Hematopoietic multipotent progenitor cell treated with erythropoietin and hydrocortisone succinate and interleukin-3 and kit ligand, for 8 days (in vitro differentiated cells): ENCODE results near the gene TFB1M.
"Not testable (repeated sequence)": the region's sequence is repeated elsewhere in the genome, so short reads cannot be mapped to it uniquely, and the experiment has no call there.

Experiments used
- DNase-seq: peaks from one replicate; pipeline ENCODE4 v3.0.0-alpha.2; 2015

TFB1M gene

DNA sequence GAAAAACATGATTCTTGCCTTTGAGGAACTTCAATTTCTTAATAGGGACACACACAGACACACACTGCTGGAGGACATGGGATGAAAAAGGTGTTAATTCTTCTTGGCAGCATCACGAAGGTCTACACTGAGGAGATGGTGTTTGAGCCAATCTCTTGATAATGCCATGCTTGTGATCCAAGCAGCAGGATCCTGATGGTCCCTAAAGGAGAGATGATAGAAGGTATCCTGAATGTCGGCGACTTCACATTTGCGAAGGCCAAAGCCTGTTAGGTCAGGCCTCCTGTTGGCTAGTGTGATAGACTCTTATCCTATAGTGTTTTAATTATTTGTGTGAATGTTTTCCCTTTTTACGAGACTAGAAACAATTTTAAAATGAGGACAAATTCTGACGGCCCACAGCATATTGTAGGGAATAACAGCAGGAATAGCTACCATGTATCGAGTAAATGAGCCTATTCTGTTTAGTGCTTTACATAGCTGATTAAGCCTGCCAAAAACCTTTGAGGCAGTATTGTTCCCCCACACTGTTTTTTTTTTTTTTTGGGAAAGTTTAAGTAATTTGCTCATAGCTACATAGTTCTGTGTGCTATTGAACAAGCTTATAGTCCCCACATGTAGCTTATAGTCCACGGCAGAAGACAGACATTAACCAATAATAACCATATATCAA, 15.3 kb upstream of the TFB1M start:
- no peak for DNase-seq

DNA sequence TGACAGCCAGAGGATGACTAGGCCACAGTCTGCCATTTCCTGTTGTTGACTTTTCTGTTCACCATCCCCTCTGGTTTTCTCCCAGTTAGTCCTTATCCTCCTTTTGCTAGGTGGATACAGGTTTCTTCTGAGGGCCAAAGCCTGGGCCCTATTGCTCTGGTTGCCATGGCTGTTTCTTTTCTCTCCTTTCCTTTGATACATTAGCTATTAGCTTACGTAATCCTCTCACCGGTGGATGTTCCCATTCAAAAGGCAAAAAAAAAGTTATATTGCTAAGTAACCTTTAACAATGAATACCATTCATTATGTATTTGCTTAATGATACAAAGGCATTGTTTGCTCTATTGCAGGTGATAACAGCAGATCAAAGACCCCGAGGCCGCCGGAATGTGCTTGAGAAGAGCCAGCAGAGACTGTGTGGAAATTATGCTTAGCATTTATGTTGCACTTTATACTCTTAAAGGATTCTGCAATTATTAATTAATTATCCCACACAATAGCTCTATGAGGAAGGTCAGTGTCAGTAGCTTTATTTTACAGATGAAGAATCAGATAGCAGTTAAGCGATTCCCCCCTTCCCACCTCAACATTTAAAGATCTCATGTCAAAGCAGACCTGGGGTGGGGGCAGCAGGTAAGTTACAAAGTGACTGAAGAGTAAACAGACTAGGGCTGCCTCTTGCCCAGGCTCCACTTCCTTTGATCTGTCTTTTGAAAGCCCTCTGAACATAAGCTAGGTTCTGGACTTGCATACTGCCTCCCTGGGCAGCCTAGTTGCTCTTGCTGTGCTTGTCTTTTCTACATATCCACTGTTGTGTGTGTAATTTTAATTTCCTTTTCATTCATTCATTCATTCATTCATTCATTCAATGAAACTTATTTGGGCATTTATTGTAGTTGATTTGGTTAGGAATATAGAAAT, 14.5 kb upstream of the TFB1M start:
- DNase-seq = no peak

DNA sequence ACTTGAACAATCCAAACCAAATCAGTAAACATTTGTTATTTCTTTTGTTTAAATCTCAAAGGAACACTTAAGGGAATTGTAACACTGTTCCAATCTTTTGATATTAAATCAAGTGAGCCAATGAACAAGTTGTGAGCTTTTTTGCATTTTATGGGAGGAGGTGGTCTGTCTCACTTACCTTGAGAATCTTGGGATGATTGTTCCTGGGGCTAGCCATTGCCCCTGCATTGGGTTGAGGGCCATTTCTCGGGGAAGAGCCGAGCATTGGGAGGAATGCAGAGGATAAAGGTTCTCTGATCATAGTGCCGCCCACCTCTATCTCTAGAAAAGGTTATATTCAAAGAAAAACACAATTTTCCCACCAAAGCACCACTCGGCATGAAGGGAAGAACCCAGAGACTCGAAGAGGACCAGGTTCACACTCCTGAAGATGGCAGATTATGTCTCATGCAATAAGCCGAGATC, 13.8 kb upstream of the TFB1M start:
- no peak for DNase-seq

DNA sequence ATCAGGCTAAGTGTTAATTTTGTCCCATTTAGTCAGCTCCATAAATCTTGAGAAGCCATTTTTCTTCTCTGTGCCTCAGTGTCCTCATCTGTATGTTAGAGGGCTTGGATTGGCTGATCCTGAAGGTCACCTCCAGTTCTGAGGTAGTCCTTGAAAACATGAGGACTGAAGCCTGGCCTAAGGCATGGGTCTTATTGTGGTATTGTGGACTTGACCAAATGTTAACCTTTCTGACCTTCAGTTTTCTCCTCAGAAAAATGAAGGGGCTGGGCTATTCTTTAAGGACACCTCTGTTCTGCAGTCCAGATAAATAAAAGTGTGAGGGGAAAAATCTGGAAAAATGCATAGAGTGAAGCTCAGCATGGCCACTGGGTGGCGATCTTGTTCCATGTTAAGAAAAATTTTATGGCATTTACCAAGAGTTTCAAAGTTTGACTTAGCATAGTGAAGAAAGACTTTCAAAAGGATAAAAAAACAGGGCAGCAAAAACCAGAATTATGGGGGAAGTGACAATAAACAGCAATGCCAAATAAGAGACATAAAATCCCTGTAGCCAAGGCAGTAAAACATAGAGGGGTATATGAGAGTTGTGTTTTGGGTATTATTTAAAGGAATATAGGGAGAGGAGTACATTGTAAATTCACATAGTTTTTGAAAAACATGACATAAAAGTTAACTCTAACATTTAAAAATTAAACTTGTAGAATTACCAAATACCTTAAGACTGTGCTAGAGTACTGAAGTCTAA, 13.2 kb upstream of the TFB1M start:
- DNase-seq = peak; percentile 71

DNA sequence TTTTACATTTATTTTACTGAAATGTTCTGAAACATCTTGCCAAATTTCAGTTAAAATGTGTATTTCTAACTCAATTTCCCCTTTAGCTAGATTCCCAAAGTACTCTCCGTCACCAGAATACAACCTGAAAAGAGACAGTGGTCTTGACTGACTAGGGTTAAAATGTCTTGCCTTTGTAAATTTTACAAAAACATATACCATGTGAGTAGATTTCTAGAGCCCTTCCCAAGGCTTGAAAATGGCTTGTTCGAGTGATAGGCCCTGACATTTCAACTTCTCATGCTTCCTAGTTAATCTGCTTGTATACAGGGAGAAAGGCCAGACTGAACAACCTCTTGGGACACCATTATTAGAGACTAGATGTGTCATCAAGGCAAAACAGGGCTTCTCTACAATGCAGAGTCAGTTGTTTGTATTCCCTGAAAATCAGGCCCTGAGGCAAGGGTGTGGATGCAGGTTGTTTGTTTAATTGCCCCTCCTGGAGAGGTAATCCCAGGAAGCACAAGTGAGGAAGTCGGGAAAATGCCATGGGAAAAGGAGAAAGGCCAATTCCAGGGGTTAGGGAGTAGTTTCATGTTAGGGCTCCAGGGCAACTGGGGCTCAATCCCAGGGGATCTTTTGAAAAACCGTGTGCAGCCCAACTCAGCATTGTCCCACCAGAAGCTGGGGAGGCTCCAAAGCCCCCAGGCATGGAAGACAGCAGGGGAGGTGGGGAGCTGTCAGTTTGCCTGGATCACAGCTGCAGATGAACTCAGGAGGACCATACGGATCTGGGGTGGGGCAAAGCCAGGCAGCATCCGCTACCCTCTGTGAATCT, 11.6 kb upstream of the TFB1M start:
- no peak for DNase-seq

DNA sequence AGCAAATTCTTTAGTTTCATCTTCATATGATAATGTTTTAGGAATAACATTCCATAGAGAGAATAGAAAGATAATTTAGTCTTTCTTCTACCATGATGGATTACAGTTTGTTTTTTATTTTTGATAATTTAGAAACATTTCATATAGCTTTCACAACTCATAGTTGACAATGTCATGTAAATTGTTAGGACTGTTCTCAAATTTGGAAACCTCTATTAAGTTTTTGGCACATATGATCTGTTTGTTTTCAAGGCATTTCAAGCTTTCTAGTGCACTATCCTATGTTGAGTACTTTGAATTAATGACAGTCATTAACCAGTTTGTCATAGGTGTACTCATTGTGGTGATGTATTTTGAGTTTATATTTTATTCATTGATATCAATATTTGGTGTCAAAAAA, 10.7 kb upstream of the TFB1M start:
- no peak for DNase-seq

DNA sequence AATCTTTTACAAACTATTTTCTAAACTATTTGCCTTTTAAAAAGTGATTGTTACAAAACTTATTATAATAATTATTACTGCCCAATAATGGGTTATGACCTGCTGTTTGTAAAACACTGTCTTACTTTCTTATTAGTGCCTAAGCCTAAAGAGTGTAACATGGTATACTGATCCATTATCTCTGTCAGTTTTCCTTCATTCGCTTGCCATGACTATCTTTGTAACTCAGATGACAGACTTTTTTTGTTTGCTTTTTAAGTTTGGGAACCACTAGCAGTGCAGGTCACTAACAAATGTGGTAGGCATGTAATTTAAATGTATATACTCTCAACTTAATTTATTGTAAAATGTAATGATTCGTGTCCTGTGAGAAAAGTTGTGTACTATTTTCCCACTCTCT, 9.9 kb upstream of the TFB1M start:
- no peak for DNase-seq

DNA sequence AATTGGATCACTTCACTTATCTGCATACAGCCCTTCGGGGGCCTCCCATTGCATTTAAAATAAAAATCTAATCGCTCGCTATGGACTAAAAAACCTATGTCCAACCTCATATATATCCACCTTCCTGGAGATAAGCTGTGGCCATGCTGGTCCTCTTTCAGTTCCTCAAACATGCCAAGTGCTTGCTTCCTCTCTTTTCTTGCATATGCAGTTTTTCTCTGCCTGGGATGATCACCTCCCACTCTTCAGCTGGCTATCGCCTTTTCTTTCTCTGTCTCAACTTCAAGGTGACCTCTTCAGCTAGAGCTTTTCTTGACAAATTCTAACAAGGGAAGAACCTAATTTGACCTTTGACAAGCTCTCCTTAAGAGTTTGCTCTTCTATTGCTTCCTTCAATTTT, 5.6 kb upstream of the TFB1M start:
- DNase-seq = no peak

DNA sequence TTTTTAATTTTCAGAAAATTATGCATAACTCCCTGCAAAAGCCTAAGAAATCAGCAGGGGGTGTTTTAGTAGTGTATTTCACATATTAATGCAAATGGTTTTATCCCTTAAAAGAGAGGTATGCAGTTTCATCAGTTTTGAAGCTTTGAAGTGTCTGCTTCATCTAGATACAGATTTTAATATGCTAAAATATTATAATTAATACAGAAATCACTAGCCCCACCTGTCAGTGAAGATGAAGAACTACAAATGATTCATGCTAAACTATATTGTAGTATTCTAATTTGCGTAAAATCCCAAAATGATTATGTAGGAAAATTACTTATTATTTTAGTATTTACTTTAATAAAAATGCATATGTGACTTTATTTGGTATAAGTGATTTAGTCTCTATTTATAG, 2.9 kb upstream of the TFB1M start:
- DNase-seq = peak; percentile 36

DNA sequence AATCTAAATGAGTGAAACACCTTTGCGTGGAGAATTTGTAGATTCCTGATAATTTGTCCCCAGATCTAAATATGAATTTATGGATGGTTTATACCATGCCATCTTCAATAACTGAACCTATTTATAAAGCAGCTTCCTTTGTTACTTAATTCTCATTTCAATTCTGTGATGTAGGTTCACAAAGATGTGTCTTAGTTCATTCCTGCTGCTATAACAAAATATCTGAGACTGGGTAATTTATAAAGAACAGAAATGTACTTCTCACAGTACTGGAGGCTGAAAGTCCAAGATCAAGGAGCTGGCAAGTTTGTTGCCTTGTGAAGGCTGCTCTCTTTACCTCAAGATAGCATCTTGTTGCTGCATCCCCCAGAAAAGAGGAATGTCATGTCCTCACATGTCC, 2.1 kb upstream of the TFB1M start:
- no peak for DNase-seq

DNA sequence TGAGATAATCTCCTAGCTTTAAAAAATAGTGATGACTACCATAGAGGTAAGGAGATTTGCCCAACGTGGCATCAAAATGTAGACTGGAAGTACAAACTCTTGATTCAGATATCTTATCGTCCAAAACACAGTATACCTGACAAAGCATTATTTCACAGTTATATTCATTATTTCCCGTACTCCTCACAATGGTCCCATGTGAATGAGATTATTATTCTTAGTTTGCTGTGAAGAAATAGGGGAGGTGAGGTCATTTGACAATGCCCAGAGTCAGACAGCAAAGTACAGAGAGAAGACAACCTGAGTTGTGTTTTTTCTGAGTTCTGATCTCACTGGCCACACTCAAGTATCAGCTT, 1.2 kb upstream of the TFB1M start:
- peak; percentile 59 for DNase-seq

DNA sequence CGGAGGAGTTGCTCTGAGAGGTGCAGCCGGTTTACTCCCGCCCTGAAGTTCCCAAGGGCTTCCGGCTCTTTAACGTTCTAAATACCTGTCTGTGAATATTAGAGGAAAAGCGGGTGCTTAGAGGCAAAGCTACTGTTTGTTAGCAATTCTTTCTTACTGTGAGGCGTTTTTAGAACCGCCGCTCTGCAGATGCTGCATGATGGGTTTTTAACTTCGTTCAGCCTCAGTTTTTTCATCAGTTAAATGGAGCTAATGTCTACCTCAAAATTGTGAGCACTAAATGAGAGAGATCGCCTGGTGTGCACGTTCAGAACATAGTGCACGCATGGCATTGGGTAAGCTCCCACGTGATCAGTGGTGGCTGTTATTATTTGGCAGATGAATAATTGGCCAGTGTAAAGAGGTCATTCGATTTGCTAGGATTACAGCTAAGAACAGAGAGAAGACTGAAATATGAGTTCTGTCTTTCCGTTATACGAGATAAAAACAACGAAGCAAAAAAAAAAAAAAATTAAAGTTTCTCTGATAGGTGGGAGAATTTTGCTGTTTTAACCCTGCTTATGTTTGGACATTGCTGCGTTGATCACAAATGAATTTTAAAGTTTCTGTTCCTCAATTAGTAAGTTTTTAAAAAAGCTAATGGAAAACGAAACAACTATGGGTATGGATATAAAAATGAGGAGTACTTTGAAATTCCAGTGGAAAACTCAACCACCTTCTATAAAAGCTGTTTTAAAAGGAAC, 660 bp upstream of the TFB1M start:
- DNase-seq = peak; percentile 96

DNA sequence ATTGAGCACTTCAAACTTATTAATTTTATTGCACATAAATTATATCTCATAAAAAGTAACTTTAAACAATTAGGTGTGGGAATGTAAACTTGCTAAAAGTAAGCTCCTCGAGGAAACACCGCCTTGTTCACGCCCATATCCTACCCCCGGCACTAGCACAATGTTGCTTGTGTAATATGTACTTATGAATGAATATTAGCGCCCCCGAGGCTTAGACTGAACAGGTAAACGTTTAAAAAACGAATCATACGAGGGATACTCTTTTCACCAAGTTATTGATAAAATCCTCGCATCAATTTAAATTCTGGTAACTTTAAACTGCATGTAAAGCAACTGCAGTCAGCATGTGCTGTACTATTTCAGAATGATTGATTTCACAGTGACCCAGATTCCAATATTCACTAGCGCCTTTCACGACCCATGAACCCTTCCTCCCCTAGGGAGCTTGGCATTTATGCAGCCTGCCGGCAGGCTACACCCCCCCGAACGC, 637 bp downstream of the TFB1M start:
- peak; percentile 59 for DNase-seq

DNA sequence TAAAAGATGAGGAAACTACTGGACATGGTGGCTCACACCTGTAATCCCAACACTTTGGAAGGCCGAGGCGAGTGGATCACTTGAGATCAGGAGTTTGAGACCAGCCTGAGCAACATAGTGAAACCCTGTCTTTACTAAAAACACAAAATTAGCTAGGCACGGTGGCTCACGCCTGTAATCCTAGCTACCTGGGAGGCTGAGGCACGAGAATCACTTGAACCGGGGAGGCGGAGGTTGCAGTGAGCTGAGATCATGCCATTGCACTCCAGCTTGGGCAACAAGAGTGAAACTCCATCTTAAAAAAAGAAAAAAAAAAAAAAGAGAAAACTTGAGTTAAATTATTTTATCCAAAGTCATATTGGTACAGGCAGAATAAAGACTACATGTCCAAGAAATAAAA, 1.3 kb downstream of the TFB1M start:
- DNase-seq = not testable (repeated sequence)

DNA sequence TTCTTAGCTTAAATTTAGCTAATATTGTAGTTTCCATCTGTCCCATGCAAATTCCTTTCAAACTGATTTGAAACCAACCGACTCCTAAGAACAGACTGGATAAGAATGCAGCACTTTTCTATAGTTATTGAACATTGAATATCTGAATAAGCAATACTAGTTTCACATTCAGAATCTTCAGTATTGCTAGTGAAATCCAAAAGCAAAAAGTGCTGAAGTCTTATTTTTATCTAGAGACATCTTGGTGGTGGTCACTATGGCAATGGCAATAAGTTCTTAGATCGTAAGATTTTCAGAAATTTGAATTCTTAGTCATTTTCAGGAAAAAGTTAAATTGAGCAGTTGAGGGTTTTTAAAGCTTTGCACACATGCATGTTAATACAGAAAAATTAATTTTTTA, 2.7 kb downstream of the TFB1M start:
- no peak for DNase-seq

DNA sequence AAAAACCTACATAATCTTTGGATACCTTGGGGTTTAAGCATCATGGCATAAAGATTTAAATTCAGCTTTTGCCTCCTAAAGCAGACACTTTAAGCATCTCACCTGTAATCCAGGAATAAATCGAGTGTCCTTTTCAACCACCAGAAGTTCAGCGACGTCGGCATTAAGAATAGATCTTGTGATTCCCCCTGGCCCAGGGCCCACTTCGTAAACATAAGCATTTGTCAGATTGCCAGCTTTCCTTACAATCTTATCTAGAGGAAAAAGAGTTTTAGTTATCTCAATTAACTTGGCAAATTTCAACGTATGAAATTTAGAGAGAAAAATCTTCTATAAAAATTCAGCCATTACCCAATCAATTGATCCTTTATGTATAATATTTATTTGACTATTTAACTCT, 3.2 kb downstream of the TFB1M start:
- peak; percentile 50 for DNase-seq

DNA sequence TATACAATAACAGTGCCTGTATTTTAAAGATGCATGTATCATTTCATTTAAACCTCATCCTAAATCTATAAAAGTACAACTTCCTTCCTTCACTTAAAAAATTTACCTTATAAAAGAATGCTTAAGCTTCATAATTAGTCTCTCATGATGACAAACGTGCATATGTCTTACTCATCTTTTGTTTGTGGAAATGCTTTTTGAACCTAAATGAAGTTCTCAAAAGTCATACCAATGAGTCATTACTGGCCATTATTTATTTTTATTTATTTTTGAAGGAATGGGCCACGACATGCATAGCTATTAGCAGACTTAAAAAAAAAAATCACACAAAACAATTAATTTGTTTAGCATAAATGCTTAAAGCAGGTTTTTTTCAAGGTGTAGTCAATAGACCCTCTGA, 3.7 kb downstream of the TFB1M start:
- no peak for DNase-seq

DNA sequence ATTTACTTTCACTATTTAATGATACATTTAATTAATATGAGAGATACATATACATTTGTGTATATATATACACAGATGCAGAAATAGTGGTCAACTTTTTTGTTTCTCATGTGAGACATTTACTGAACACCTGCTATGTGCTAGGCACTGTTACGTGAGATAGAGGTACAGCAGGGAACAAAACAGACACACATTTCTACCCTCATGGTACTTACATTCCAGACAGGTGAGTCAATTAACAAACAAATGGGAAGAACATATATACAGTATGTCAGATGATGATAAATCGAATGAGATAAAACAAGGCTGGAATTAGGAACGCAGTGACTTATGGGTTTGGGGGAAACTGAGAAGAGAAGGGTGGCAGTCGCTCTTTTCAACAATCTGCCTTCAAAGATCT, 5.1 kb downstream of the TFB1M start:
- DNase-seq = no peak

DNA sequence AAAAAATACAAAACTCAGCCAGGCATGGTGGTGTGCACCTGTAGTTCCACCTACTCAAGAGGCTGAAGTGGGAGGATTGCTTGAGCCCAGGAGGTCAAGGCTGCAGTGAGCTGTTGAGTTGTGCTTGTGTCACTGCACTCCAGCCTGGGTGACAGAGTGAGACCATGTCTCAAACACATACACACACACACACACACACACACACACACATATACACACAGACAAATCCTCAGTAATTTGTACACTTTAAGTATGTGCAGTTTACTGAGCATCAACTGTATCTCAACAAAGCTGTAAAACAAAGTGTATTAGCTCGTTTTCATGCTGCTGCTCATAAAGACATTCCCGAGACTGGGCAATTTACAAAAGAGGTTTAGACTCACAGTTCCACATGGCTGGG, 7.3 kb downstream of the TFB1M start:
- DNase-seq = no peak

DNA sequence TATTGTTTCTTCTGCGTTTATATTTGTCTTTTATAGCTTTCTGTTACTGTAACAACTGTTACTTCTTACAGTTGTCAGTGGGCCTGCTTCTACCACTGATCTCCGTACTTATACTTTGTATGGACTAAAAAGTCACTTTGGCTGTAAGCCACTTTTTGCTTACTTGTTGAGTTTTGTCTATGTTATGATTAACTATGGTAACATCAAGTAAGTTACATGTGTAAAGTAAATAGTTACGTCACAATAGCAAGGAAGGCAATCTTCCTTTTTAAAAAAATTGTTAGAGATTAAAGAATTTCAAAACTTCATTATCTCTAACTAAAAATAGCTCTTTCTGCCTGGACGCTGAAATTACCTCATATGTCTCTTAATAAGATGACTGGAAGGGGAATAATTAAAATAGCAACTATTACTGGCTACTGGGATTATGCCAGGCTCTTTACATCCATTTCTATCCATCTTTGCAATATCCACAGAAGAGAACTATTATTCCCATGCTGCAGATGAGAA, 10.9 kb downstream of the TFB1M start:
- no peak for DNase-seq

DNA sequence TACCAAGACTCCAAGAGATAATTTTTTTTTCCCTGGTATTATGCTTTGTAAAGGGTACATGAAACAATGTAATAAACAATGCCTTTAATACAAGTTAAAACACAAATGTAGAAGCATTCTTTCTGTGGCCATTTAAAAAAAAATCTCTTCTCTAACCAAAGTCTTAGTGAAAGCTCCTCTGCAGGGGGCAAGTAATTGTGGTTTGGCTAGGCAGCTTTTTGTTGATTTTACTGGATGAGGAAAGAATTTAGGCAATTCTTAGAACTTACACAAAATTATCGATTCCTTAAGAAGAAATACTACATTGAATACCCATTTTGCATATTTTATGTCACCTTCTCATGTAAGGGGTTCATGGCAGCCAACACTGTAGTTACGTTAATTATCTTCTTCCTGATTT, 12.4 kb downstream of the TFB1M start:
- DNase-seq = no peak

DNA sequence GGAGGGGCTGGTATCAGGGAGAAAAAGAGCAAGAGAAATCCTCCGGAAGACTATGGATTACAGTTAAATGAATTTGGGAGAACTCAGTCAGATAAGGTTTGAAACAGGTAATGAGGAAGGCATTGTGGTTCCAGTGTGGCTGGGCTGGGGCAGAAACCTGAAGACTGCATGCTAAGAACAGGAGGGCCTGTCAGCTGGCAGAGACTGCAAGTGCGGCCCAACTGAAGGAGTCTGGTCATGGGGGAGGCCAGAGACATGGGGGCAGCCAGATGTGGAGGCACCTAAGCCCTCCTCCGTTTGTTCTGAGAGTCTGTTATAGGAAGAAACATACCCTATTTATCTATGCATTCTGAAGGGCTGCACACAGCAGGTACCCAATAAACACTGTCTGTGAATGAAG, 16.6 kb downstream of the TFB1M start:
- no peak for DNase-seq
